ENCODE results near the gene ZNF688. TPM values are rescaled to one million over a fixed set of nuclear protein-coding genes. Genes with fewer than 3 reads are reported as not detected.
A peak's percentile ranks its signal among the peaks of the same experiment; 100 is the strongest.

The ZNF688 gene
- total and polyA plus RNA-seq, 2 of the 13 experiments (the other 11 are each of a cell fraction or from before 2014, with no cell fraction given), result 2.4 to 5.4 TPM

- ATAC-seq (no peak), DNase-seq (ENCODE audit: low spot score) (no peak), FAIRE-seq (no peak)
- no peaks in the 10 kb centered on the region for H3K27me3 ChIP-seq (ENCODE audit: control insufficient read depth in 1 of 2, insufficient read depth in 2 of 2, low read length in 2 of 2)
- TF ChIP-seq PPARG (CRISPR knock-in tag; conservative IDR thresholded peaks at IDR 0.05) (peak; percentile 55; the same call in 1 of the 2 replicates), RXRB (CRISPR knock-in tag; IDR thresholded peaks at IDR 0.05; ENCODE audit: borderline replicate concordance) (no peak)
- TF ChIP-seq, protein P1, sequence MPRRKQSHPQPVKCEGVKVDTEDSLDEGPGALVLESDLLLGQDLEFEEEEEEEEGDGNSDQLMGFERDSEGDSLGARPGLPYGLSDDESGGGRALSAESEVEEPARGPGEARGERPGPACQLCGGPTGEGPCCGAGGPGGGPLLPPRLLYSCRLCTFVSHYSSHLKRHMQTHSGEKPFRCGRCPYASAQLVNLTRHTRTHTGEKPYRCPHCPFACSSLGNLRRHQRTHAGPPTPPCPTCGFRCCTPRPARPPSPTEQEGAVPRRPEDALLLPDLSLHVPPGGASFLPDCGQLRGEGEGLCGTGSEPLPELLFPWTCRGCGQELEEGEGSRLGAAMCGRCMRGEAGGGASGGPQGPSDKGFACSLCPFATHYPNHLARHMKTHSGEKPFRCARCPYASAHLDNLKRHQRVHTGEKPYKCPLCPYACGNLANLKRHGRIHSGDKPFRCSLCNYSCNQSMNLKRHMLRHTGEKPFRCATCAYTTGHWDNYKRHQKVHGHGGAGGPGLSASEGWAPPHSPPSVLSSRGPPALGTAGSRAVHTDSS (CRISPR knock-in tag; conservative IDR thresholded peaks at IDR 0.05), result no peak
- TF ChIP-seq, protein P2, sequence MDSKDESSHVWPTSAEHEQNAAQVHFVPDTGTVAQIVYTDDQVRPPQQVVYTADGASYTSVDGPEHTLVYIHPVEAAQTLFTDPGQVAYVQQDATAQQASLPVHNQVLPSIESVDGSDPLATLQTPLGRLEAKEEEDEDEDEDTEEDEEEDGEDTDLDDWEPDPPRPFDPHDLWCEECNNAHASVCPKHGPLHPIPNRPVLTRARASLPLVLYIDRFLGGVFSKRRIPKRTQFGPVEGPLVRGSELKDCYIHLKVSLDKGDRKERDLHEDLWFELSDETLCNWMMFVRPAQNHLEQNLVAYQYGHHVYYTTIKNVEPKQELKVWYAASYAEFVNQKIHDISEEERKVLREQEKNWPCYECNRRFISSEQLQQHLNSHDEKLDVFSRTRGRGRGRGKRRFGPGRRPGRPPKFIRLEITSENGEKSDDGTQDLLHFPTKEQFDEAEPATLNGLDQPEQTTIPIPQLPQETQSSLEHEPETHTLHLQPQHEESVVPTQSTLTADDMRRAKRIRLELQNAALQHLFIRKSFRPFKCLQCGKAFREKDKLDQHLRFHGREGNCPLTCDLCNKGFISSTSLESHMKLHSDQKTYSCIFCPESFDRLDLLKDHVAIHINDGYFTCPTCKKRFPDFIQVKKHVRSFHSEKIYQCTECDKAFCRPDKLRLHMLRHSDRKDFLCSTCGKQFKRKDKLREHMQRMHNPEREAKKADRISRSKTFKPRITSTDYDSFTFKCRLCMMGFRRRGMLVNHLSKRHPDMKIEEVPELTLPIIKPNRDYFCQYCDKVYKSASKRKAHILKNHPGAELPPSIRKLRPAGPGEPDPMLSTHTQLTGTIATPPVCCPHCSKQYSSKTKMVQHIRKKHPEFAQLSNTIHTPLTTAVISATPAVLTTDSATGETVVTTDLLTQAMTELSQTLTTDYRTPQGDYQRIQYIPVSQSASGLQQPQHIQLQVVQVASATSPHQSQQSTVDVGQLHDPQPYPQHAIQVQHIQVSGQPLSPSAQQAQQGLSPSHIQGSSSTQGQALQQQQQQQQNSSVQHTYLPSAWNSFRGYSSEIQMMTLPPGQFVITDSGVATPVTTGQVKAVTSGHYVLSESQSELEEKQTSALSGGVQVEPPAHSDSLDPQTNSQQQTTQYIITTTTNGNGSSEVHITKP (CRISPR knock-in tag; IDR thresholded peaks at IDR 0.05; ENCODE audit: low read depth), result no peak
- no peaks in the 10 kb centered on the region for H3K9me3 ChIP-seq (ENCODE audit: low read length)
- CTCF ChIA-PET (ENCODE audit: low intra/inter-chr PET ratio, low total read pairs), result no interaction called here
- peaks cover 0 to 16% of the 10 kb centered on the region in 2 experiments; a peak in 3 of 5 replicates for H3K36me3 ChIP-seq (replicated peaks in 1 of 2; ENCODE audit: control insufficient read depth in 1 of 2, insufficient read depth in 2 of 2, low read length in 2 of 2)
- H3K4me3 ChIP-seq (replicated peaks in 1 of 3; ENCODE audit: insufficient read depth in 1 of 3, low read depth in 2 of 3, low read length in 3 of 3), result no peak overlapping the region
- in situ Hi-C loops (cut with HindIII; ENCODE audit: extremely low pct_ligation_motif_present, low pct_unique_long_range_greater_than_20kb) (no loop called here), intact Hi-C loops (cut with micrococcal nuclease; ENCODE audit: unreplicated experiment) (loop anchor here (2.0 to 5.0 kb wide), 3 partner anchors 25 to 38 kb away; partner anchors contain the start of genes ZNF747 and ZNF768)
- no peak overlapping the region for H2AFZ ChIP-seq (ENCODE audit: low read length)
- H3K4me2 ChIP-seq (ENCODE audit: low read depth, low read length), result no peak overlapping the region
- BruUV-seq (replicated peaks), result no TSS peak
- peaks cover 19% of the 10 kb centered on the region for H3K79me2 ChIP-seq (ENCODE audit: insufficient read depth, low read length)
- H3K27ac ChIP-seq (ENCODE audit: extremely low read length, insufficient read depth, low read length), result no peak overlapping the region
- H3K4me1 ChIP-seq (ENCODE audit: insufficient read depth, low read length), result peaks cover 27% of the 10 kb centered on the region
- H4K20me1 ChIP-seq (ENCODE audit: insufficient read depth, low read length), result no peaks in the 10 kb centered on the region
- POLR2A ChIA-PET, result interaction anchor here (2.4 to 4.0 kb wide), 3 partner anchors 12 to 92 kb away, joined by 7 to 187 read pairs (median 73); partner anchors contain the start of genes PRR14, ZNF688 and ZNF747
- no peak overlapping the region for H3K9ac ChIP-seq (ENCODE audit: insufficient read depth, low read depth, low read length)
- WGBS (ENCODE audit: low lambda C conversion rate), result 93% methylated on average over 6 of the region's 6 CpGs
These were observed 11.8 kb downstream of the ZNF688 start for GRCh38 chr16:30559690-30560089.

All from HepG2 (cell line).